HEK293 (cell line): ENCODE measurements around the gene PLCB1.

Experiments used
- CTCF ChIA-PET: fragments of 350-600 bp; formaldehyde crosslinking; extraction: SDS; loops from one replicate; lab custom pipeline; 2021; ENCODE audit warnings: antibody characterized with exemption; lab: Yijun Ruan, JAX
- POLR2A ChIA-PET: fragments of 300-600 bp; formaldehyde crosslinking; extraction: SDS; loops from one replicate; lab custom pipeline; 2020; ENCODE audit warnings: antibody characterized with exemption, inconsistent platforms; lab: Yijun Ruan, JAX
- H3K27ac ChIP-seq: fragments of 200-500 bp; sonication (Bioruptor generic); 2 replicates; pipeline ENCODE4 v1.5.1; 2014; ENCODE audit warnings: low read depth, low read length, control low read depth, inconsistent platforms; ENCODE audit errors: extremely low read depth
- H3K36me3 ChIP-seq, 2 experiments: fragments of 200-500 bp in 1 of 2; sonication (Bioruptor generic) in 1 of 2; 1 replicate in 1 of 2; 2 replicates in 1 of 2; pipeline ENCODE4 v1.5.1; 2014 to 2017; ENCODE audit warnings: inconsistent platforms in 2 of 2, low read length in 2 of 2; ENCODE audit not compliant: control insufficient read depth in 2 of 2, insufficient read depth in 1 of 2
- H3K4me1 ChIP-seq: fragments of 200-500 bp; sonication (Bioruptor generic); 2 replicates; pipeline ENCODE4 v1.5.1; 2014; ENCODE audit warnings: mild to moderate bottlenecking, low read length, inconsistent platforms; ENCODE audit not compliant: control insufficient read depth, insufficient read depth
- H3K4me3 ChIP-seq: 2 replicates; pipeline ENCODE4 v1.5.1; 2011; ENCODE audit warnings: low read depth, mild to moderate bottlenecking, control low read depth, low read length, moderate library complexity
- H3K9me3 ChIP-seq: fragments of 200-500 bp; sonication (Bioruptor generic); 2 replicates; pipeline ENCODE4 v1.5.1; 2014; ENCODE audit warnings: low read depth, low read length, inconsistent platforms; ENCODE audit not compliant: control insufficient read depth, insufficient read depth
- HOXD13 ChIP-seq: sonication (generic); formaldehyde crosslinking; IDR thresholded peaks from 2 replicates; pipeline ENCODE4 v1.8.0; 2022; ENCODE audit warnings: missing genetic modification reagents, borderline replicate concordance
- KLF1 ChIP-seq: fragments of 450-650 bp; formaldehyde crosslinking; IDR thresholded peaks from 2 replicates; pipeline ENCODE4 v1.5.1; 2016; ENCODE audit warnings: missing biosample characterization, missing genetic modification characterization
- SCRT2 ChIP-seq: fragments of 450-650 bp; formaldehyde crosslinking; IDR thresholded peaks from 2 replicates; pipeline ENCODE4 v1.5.1; 2016; ENCODE audit warnings: missing biosample characterization, missing genetic modification characterization
- SETDB1 ChIP-seq: IDR thresholded peaks from one replicate; pipeline ENCODE4 v1.6.1; 2017; ENCODE audit warnings: mild to moderate bottlenecking, low read length, moderate library complexity, mixed read lengths; ENCODE audit not compliant: insufficient read length
- TCF7L2 ChIP-seq: IDR thresholded peaks from 2 replicates; pipeline ENCODE4 v1.6.1; 2011; ENCODE audit warnings: low read depth, mild to moderate bottlenecking, inconsistent platforms, low read length, moderate library complexity, borderline replicate concordance
- ZBTB10 ChIP-seq: fragments of 450-650 bp; formaldehyde crosslinking; IDR thresholded peaks from 2 replicates; pipeline ENCODE4 v1.5.1; 2016; ENCODE audit warnings: missing biosample characterization, missing genetic modification characterization
- ZBTB21 ChIP-seq: fragments of 450-650 bp; formaldehyde crosslinking; IDR thresholded peaks from 2 replicates; pipeline ENCODE4 v1.5.1; 2017; ENCODE audit warnings: missing biosample characterization, missing genetic modification characterization
- ZFP37 ChIP-seq: fragments of 450-650 bp; formaldehyde crosslinking; IDR thresholded peaks from 2 replicates; pipeline ENCODE4 v1.5.1; 2016; ENCODE audit warnings: missing biosample characterization, missing genetic modification characterization
- ZNF112 ChIP-seq: fragments of 450-650 bp; formaldehyde crosslinking; IDR thresholded peaks from 2 replicates; pipeline ENCODE4 v1.5.0; 2017; ENCODE audit warnings: missing biosample characterization, missing genetic modification characterization
- ZNF132 ChIP-seq: fragments of 450-650 bp; formaldehyde crosslinking; IDR thresholded peaks from 2 replicates; pipeline ENCODE4 v1.5.1; 2017; ENCODE audit warnings: missing biosample characterization, missing genetic modification characterization, borderline replicate concordance
- ZNF239 ChIP-seq: fragments of 450-650 bp; formaldehyde crosslinking; IDR thresholded peaks from 2 replicates; pipeline ENCODE4 v1.5.1; 2016; ENCODE audit warnings: missing biosample characterization, missing genetic modification characterization
- ZNF292 ChIP-seq: fragments of 450-650 bp; formaldehyde crosslinking; IDR thresholded peaks from 2 replicates; pipeline ENCODE4 v1.5.1; 2016; ENCODE audit warnings: low read depth, missing biosample characterization, missing genetic modification characterization, borderline replicate concordance
- ZNF366 ChIP-seq: fragments of 450-650 bp; formaldehyde crosslinking; conservative IDR thresholded peaks from 2 replicates; pipeline ENCODE4 v1.5.1; 2016; ENCODE audit warnings: missing biosample characterization, missing genetic modification characterization
- ZNF391 ChIP-seq: fragments of 450-650 bp; formaldehyde crosslinking; IDR thresholded peaks from 2 replicates; pipeline ENCODE4 v1.5.1; 2016; ENCODE audit warnings: low read depth, missing biosample characterization, missing genetic modification characterization, borderline replicate concordance
- ZNF398 ChIP-seq: fragments of 450-650 bp; formaldehyde crosslinking; IDR thresholded peaks from 2 replicates; pipeline ENCODE4 v1.5.1; 2017; ENCODE audit warnings: missing biosample characterization, missing genetic modification characterization
- ZNF416 ChIP-seq: fragments of 450-650 bp; formaldehyde crosslinking; IDR thresholded peaks from 2 replicates; pipeline ENCODE4 v1.5.1; 2016; ENCODE audit warnings: missing biosample characterization, missing genetic modification characterization
- ZNF544 ChIP-seq: fragments of 450-650 bp; formaldehyde crosslinking; IDR thresholded peaks from 2 replicates; pipeline ENCODE4 v1.5.0; 2017; ENCODE audit warnings: missing biosample characterization, missing genetic modification characterization
- ZNF561 ChIP-seq: fragments of 450-650 bp; IDR thresholded peaks from 2 replicates; pipeline ENCODE4 v1.5.1; 2018; ENCODE audit warnings: missing biosample characterization, missing genetic modification characterization, borderline replicate concordance
- ZNF621 ChIP-seq: fragments of 450-650 bp; formaldehyde crosslinking; IDR thresholded peaks from 2 replicates; pipeline ENCODE4 v1.5.1; 2017; ENCODE audit warnings: missing biosample characterization, missing genetic modification characterization
- ZNF747 ChIP-seq: fragments of 450-650 bp; formaldehyde crosslinking; IDR thresholded peaks from 2 replicates; pipeline ENCODE4 v1.5.1; 2016; ENCODE audit warnings: missing biosample characterization, missing genetic modification characterization
- ZSCAN16 ChIP-seq: fragments of 450-650 bp; formaldehyde crosslinking; IDR thresholded peaks from 2 replicates; pipeline ENCODE4 v1.5.1; 2016; ENCODE audit warnings: missing biosample characterization, missing genetic modification characterization
- ZXDB ChIP-seq: fragments of 450-650 bp; formaldehyde crosslinking; IDR thresholded peaks from 2 replicates; pipeline ENCODE4 v1.5.1; 2016; ENCODE audit warnings: missing biosample characterization, missing genetic modification characterization
- TF ChIP-seq, protein P1 (sequence below): fragments of 450-650 bp; formaldehyde crosslinking; IDR thresholded peaks from 2 replicates; pipeline ENCODE4 v1.5.1; 2016; ENCODE audit warnings: missing biosample characterization, missing genetic modification characterization

Gene PLCB1

GRCh38 chr20:8213270-8213669, 81.2 kb downstream of the PLCB1 start (continued):
- TF ChIP-seq ZNF398 (tag by site-specific recombination) (no peak), SETDB1 (no peak)

DNA sequence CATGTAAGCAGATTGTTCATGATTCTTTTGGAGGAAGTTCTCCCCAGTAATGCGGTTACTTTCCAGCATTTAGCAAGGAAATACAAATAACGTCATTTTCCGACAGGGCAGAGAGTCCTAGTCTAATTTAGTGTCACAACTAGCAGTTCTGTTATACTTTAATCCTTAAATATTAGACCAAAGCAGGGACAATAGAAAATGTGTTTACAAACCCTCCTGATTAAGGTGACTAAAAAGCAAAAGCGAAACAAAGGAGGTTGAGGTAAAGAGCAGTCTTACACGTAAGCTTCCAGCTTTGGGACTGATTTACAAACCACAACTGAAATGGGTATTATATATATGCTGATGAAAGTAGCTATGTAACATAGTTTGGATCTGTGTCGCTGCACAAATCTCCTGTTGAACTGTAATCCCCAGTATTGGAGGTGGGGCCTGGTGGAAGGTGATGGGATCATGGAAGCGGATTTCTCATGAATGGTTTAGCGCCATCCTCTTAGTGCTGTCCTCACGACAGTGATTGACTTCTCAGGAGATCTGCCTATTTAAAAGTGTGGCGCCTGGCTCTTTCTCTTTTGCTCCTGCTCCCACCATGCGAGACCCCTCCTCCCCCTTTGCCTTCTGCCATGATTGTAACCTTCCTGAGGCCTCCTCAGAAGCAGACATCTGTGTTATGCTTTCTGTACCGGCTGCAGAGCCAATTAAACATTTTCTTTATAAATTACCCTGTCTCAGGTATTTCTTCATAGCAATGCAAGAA, 81.9 kb downstream of the PLCB1 start:
- CTCF ChIA-PET: no interaction called here
- H3K4me1 ChIP-seq: peaks cover 9% of the 10 kb centered on the region
- POLR2A ChIA-PET: no interaction called here

DNA sequence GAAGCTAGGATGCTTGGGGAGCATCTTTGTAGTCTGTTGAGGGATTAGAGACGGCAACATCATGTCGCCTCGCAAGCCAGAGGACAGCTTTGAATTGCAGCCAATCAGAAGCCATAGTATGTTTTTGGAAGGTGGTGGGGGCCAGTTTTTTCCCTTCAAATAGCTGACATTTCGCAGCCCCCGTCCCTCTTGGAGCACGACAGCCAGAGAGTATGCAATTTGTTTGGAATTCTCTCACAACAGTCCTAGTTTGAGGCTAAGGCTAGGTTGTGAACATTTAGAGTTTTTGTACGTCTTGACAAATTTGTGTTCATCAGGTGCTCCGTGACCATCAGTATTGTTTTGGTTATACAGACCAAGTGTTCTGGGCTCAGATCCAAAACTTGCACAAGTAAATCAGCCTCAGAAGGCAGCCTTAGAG, 83.3 kb downstream of the PLCB1 start:
- POLR2A ChIA-PET: no interaction called here

More for the DNA sequence above, 81.9 kb downstream of the PLCB1 start:
- Histone ChIP-seq H3K4me3 (no peak overlapping the region), H3K36me3 (no peaks in the 10 kb centered on the region), H3K9me3 (no peaks in the 10 kb centered on the region), H3K27ac (no peak overlapping the region)
- TF ChIP-seq KLF1: no peak
- no peak for TF ChIP-seq ZFP37 (tag by site-specific recombination)
- no peak for TF ChIP-seq ZNF239 (tag by site-specific recombination)
- TF ChIP-seq ZNF112: no peak
- TF ChIP-seq ZNF561: no peak
- no peak for TF ChIP-seq HOXD13 (CRISPR knock-in tag)
- TF ChIP-seq ZNF292: no peak

DNA sequence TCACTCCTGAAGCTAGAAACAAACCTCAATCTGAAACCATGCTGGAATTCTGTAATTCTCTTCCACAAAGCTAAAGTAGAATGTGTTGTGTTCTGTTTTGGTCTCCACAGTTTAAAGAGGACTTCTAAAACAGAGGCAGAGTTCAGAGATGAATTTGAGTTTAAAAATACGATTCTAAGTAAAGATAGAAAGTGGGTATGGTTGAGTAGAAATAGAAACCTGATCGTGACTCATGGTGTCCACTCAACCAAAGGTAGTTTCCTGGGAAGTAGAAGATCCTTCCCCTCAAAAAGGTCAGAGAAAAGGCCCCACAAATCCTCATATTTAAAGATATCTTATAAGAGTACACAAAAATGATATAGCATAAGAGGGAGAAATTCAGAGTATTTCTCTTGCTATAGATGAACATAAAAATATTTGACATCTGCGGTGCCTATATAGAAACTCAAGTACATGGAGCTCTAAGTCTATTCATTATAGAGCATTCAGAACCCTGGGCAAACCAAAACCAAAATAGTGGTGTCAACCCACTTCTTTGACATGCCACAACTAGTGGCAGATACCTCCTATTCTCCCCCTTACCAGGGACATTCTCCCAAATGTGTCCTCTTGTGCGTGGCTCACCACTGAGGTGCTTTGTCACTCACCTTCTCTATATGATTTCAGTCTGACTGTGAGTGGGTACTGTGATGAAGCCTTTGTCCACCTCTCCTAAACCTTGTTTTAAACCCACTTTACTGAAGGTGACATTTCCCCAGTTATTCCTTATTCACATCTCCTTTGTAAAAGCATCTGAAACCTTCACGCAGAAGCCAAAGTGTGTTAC, 84.5 kb downstream of the PLCB1 start:
- no peak overlapping the region for H3K27ac ChIP-seq
- H3K9me3 ChIP-seq: no peaks in the 10 kb centered on the region
- POLR2A ChIA-PET: no interaction called here
- no peaks in the 10 kb centered on the region for H3K36me3 ChIP-seq
- no peak overlapping the region for H3K4me3 ChIP-seq
- H3K4me1 ChIP-seq: peaks cover 7% of the 10 kb centered on the region
- CTCF ChIA-PET: no interaction called here
- TF ChIP-seq, protein P1, sequence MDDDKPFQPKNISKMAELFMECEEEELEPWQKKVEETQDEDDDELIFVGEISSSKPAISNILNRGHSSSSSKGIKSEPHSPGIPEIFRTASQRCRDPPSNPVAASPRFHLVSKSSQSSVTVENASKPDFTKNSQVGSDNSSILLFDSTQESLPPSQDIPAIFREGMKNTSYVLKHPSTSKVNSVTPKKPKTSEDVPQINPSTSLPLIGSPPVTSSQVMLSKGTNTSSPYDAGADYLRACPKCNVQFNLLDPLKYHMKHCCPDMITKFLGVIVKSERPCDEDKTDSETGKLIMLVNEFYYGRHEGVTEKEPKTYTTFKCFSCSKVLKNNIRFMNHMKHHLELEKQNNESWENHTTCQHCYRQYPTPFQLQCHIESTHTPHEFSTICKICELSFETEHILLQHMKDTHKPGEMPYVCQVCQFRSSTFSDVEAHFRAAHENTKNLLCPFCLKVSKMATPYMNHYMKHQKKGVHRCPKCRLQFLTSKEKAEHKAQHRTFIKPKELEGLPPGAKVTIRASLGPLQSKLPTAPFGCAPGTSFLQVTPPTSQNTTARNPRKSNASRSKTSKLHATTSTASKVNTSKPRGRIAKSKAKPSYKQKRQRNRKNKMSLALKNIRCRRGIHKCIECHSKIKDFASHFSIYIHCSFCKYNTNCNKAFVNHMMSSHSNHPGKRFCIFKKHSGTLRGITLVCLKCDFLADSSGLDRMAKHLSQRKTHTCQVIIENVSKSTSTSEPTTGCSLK: no peak
- no peak for TF ChIP-seq ZBTB10 (tag by site-specific recombination)
- TF ChIP-seq ZNF366 (tag by site-specific recombination): no peak
- TF ChIP-seq ZSCAN16 (tag by site-specific recombination): no peak
- TF ChIP-seq ZNF544 (tag by site-specific recombination): no peak
- TF ChIP-seq ZNF132 (tag by site-specific recombination): no peak
- no peak for TF ChIP-seq ZNF391 (tag by site-specific recombination)
- no peak for TF ChIP-seq ZNF747 (tag by site-specific recombination)
- no peak for TF ChIP-seq ZBTB21 (tag by site-specific recombination)
- no peak for TF ChIP-seq TCF7L2
- TF ChIP-seq ZNF621: no peak
- TF ChIP-seq ZNF416 (tag by site-specific recombination): no peak

More for the DNA sequence above, 83.3 kb downstream of the PLCB1 start:
- Histone ChIP-seq H3K9me3 (no peaks in the 10 kb centered on the region), H3K27ac (no peak overlapping the region), H3K4me1 (peaks cover 7% of the 10 kb centered on the region), H3K36me3 (no peaks in the 10 kb centered on the region), H3K4me3 (no peak overlapping the region)
- CTCF ChIA-PET: no interaction called here
- TF ChIP-seq ZXDB (tag by site-specific recombination) (no peak), SCRT2 (tag by site-specific recombination) (peak; percentile 31; the same call in 1 of the 2 replicates)
